Measurements from ENCODE around the gene FBRSL1.
A peak's percentile ranks its signal among the peaks of the same experiment; 100 is the strongest.

FBRSL1 gene

GRCh38 chr12:132505105-132505851, 15.3 kb downstream of the FBRSL1 start:
- intact Hi-C loops (cut with DNase I): no loop called here
- DNase-seq: no peak

- no peak for DNase-seq
- intact Hi-C loops (cut with DNase I): no loop called here
Observed at GRCh38 chr12:132505852-132506219, 15.9 kb downstream of the FBRSL1 start.

- DNase-seq: peak in 41 of 42 donors; percentile 32 to 83 (median 59)
- intact Hi-C loops (cut with DNase I): no loop called here
Observed at GRCh38 chr12:132506328-132507160, 16.6 kb downstream of the FBRSL1 start.

- intact Hi-C loops (cut with DNase I): no loop called here
- DNase-seq: no peak
Observed at GRCh38 chr12:132507161-132507538, 17.2 kb downstream of the FBRSL1 start.

GRCh38 chr12:132507656-132508490, 17.9 kb downstream of the FBRSL1 start:
- no peak for DNase-seq
- intact Hi-C loops (cut with DNase I): no loop called here

- intact Hi-C loops (cut with DNase I): no loop called here
- DNase-seq: no peak
Observed at GRCh38 chr12:132508491-132508740, 18.5 kb downstream of the FBRSL1 start.

GRCh38 chr12:132508860-132509732, 19.1 kb downstream of the FBRSL1 start:
- no peak for DNase-seq
- intact Hi-C loops (cut with DNase I): no loop called here

- no peak for DNase-seq
- intact Hi-C loops (cut with DNase I): no loop called here
Observed at GRCh38 chr12:132510111-132510724, 20.3 kb downstream of the FBRSL1 start.

GRCh38 chr12:132510746-132511477, 21.0 kb downstream of the FBRSL1 start:
- no peak for DNase-seq
- intact Hi-C loops (cut with DNase I): no loop called here

- intact Hi-C loops (cut with DNase I): no loop called here
- DNase-seq: peak in 9 of 42 donors; percentile 31 to 74 (median 47)
Observed at GRCh38 chr12:132511516-132512196, 21.7 kb downstream of the FBRSL1 start.

GRCh38 chr12:132512197-132513069, 22.5 kb downstream of the FBRSL1 start:
- intact Hi-C loops (cut with DNase I): no loop called here
- DNase-seq: peak in 21 of 42 donors; percentile 28 to 76 (median 54)

- no peak for DNase-seq
- intact Hi-C loops (cut with DNase I): no loop called here
Observed at GRCh38 chr12:132513070-132513398, 23.1 kb downstream of the FBRSL1 start.

GRCh38 chr12:132513458-132514135, 23.6 kb downstream of the FBRSL1 start:
- intact Hi-C loops (cut with DNase I): no loop called here
- no peak for DNase-seq

- intact Hi-C loops (cut with DNase I): no loop called here
- DNase-seq: no peak
Observed at GRCh38 chr12:132514216-132514820, 24.4 kb downstream of the FBRSL1 start.

- no peak for DNase-seq
- intact Hi-C loops (cut with DNase I): no loop called here
Observed at GRCh38 chr12:132514838-132515237, 24.9 kb downstream of the FBRSL1 start.

All from head of caudate nucleus (tissue), 42 donors.